Activated naive CD8-positive, alpha-beta T cell treated with anti-CD3 and anti-CD28 coated beads for 36 hours (primary cell): ENCODE data around the gene LPCAT2. TPM values are rescaled to one million over a fixed set of nuclear protein-coding genes. Genes with fewer than 3 reads are reported as not detected.

Source experiments
- DNase-seq: peaks from one replicate; pipeline ENCODE4 v3.0.0; 2021
- H3K27ac Mint-ChIP-seq: one replicate; pipeline ENCODE4 v1.8.0; 2022; ENCODE audit warnings: mild to moderate bottlenecking, moderate library complexity, mixed read lengths
- H3K27me3 Mint-ChIP-seq: one replicate; pipeline ENCODE4 v1.8.0; 2022; ENCODE audit warnings: mild to moderate bottlenecking, mixed read lengths
- H3K36me3 Mint-ChIP-seq: one replicate; pipeline ENCODE4 v1.8.0; 2021; ENCODE audit warnings: mild to moderate bottlenecking, mixed read lengths
- H3K4me1 Mint-ChIP-seq: one replicate; pipeline ENCODE4 v1.8.0; 2021; ENCODE audit warnings: mixed read lengths
- H3K4me3 Mint-ChIP-seq: one replicate; pipeline ENCODE4 v1.8.0; 2022; ENCODE audit warnings: mild to moderate bottlenecking, moderate library complexity, mixed read lengths
- H3K9me3 Mint-ChIP-seq: one replicate; pipeline ENCODE4 v1.8.0; 2022; ENCODE audit warnings: mixed read lengths
- total RNA-seq, 2 experiments: library from RNA; stranded (reverse); gene quantifications; one replicate each; pipeline ENCODE4 v1.2.3, GENCODE V29; 2021

Gene LPCAT2
- total RNA-seq, 2 experiments from 2014 or later: 0.08 to 0.29 TPM

GRCh38 chr16:55622272-55622671, 113.4 kb downstream of the LPCAT2 start:
- Mint-ChIP-seq H3K27ac (no peak overlapping the region), H3K4me3 (no peak overlapping the region), H3K27me3 (peaks cover 3% of the 10 kb centered on the region), H3K36me3 (no peaks in the 10 kb centered on the region), H3K9me3 (peaks cover 3% of the 10 kb centered on the region), H3K4me1 (no peaks in the 10 kb centered on the region)
- DNase-seq: no peak

DNA sequence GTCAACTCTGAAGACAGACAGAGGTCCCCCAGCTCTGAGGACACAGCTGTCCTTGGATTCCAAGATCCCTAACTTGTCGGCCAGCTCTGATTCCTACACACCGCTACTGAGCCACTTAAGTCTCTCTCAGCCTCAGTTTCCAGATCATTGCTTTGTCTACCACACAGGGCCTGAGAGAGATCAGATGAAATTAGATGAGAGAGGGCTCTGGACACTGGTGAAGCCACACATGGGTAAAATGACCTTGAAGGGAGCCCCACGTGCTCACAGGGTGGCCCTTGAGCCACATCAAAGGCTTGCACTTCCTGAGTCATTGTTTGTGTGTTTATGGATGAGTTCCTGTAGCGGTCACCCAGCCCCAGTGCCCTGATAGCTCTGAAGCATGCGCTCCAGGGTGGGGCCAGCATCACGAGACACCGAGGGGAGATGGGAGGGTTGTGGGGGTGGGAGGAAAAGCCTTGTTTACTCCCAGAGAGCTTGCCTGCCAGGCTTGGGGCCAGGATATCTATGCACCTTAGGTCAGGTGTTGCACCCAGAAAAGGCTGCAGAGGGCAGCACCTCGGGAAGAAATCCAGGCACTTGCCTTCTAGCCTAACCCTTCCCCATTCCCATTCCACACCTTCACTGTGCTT, 114.2 kb downstream of the LPCAT2 start:
- H3K36me3 Mint-ChIP-seq: no peaks in the 10 kb centered on the region
- H3K27me3 Mint-ChIP-seq: peaks cover 3% of the 10 kb centered on the region
- no peaks in the 10 kb centered on the region for H3K4me1 Mint-ChIP-seq
- peaks cover 3% of the 10 kb centered on the region for H3K9me3 Mint-ChIP-seq
- no peak overlapping the region for H3K4me3 Mint-ChIP-seq
- no peak for DNase-seq
- no peak overlapping the region for H3K27ac Mint-ChIP-seq

GRCh38 chr16:55623640-55624039, 114.8 kb downstream of the LPCAT2 start:
- peaks cover 3% of the 10 kb centered on the region for H3K27me3 Mint-ChIP-seq
- H3K4me3 Mint-ChIP-seq: no peak overlapping the region
- H3K27ac Mint-ChIP-seq: no peak overlapping the region
- peaks cover 3% of the 10 kb centered on the region for H3K9me3 Mint-ChIP-seq
- DNase-seq: no peak
- H3K36me3 Mint-ChIP-seq: no peaks in the 10 kb centered on the region
- no peaks in the 10 kb centered on the region for H3K4me1 Mint-ChIP-seq

DNA sequence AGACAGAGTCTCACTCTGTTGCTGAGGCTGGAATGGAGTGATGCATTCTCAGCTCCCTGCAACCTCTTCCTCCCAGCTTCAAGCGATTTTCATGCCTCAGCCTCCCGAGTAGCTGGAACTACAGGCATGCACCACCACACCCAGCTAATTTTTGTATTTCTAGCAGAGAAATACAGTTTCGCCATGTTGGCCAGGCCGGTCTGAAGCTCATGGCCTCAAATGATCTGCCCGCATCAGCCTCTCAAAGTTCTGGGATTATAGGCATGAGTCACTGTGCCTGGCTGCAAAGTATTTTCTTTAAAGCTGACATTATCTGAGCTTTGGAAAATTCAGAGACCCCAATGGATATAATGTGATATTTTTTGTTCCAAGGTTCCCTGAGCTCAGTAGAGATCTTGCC, 115.8 kb downstream of the LPCAT2 start:
- no peak for DNase-seq
- H3K4me3 Mint-ChIP-seq: no peak overlapping the region
- no peak overlapping the region for H3K27ac Mint-ChIP-seq
- H3K27me3 Mint-ChIP-seq: peaks cover 3% of the 10 kb centered on the region
- H3K36me3 Mint-ChIP-seq: no peaks in the 10 kb centered on the region
- no peaks in the 10 kb centered on the region for H3K4me1 Mint-ChIP-seq
- H3K9me3 Mint-ChIP-seq: peaks cover 3% of the 10 kb centered on the region

GRCh38 chr16:55625843-55626242, 117.0 kb downstream of the LPCAT2 start:
- H3K27me3 Mint-ChIP-seq: peaks cover 6% of the 10 kb centered on the region
- no peaks in the 10 kb centered on the region for H3K9me3 Mint-ChIP-seq
- no peak overlapping the region for H3K4me3 Mint-ChIP-seq
- H3K27ac Mint-ChIP-seq: no peak overlapping the region
- H3K4me1 Mint-ChIP-seq: no peaks in the 10 kb centered on the region
- H3K36me3 Mint-ChIP-seq: no peaks in the 10 kb centered on the region
- no peak for DNase-seq

GRCh38 chr16:55628306-55628968, 119.6 kb downstream of the LPCAT2 start:
- Mint-ChIP-seq H3K27me3 (peaks cover 11% of the 10 kb centered on the region), H3K9me3 (peaks cover 3% of the 10 kb centered on the region), H3K4me1 (no peaks in the 10 kb centered on the region), H3K36me3 (no peaks in the 10 kb centered on the region), H3K27ac (no peak overlapping the region), H3K4me3 (no peak overlapping the region)
- no peak for DNase-seq

DNA sequence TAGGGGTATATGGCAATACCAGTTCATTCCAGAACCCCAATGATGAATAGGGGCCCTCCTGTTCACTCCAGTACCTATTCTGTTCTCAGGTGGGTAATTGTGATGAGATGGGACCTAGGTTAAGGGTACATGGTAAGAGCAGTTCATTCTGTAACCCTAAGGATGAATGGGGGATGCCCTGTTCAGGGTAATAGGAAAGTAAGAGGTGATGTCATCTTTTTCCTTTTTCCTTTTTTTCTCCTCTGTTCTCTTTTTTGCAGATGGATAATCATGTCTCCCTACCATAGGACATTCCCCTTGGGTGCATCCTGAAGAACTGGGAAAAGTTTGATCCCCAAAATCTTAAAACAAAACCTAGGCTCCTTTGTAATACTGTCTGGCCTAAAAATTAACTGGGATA, 121.9 kb downstream of the LPCAT2 start:
- no peak for DNase-seq
- no peaks in the 10 kb centered on the region for H3K36me3 Mint-ChIP-seq
- no peaks in the 10 kb centered on the region for H3K4me1 Mint-ChIP-seq
- H3K27ac Mint-ChIP-seq: no peak overlapping the region
- H3K27me3 Mint-ChIP-seq: peaks cover 14% of the 10 kb centered on the region
- no peak overlapping the region for H3K4me3 Mint-ChIP-seq
- H3K9me3 Mint-ChIP-seq: peaks cover 3% of the 10 kb centered on the region

DNA sequence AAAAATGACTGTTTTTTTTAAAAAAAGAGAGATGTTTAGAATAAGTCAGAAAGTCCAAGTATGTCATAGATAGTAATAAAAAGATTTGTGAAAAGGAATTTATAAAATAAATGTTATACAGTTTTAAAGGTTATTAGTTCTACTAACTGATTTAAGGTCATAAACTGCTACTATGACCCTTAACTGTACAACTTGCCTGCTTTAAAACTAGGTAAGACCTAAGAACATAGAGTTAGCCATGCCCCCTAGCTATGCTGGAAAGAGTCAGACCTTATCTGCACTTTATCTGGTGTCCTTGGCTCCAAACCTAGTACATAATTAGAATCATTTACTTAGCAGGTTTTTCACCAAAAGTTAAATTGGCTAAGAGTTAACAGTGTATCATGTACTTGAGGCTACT, 123.4 kb downstream of the LPCAT2 start:
- Mint-ChIP-seq H3K4me3 (no peak overlapping the region), H3K27me3 (peaks cover 14% of the 10 kb centered on the region), H3K27ac (no peak overlapping the region), H3K4me1 (no peaks in the 10 kb centered on the region), H3K36me3 (no peaks in the 10 kb centered on the region), H3K9me3 (peaks cover 3% of the 10 kb centered on the region)
- DNase-seq: no peak

- Mint-ChIP-seq H3K27ac (no peak overlapping the region), H3K4me3 (no peak overlapping the region), H3K9me3 (peaks cover 3% of the 10 kb centered on the region), H3K27me3 (peaks cover 17% of the 10 kb centered on the region), H3K4me1 (no peaks in the 10 kb centered on the region), H3K36me3 (no peaks in the 10 kb centered on the region)
- DNase-seq: no peak
Observed at GRCh38 chr16:55634193-55634592, 125.3 kb downstream of the LPCAT2 start.

Other genes with a start within 250 kb of the LPCAT2 start
- not detected for gene IRX6, start 184.9 kb upstream of the LPCAT2 start, total RNA-seq
- not detected for gene MMP2, start 29.9 kb upstream of the LPCAT2 start, total RNA-seq
- gene CAPNS2, start 57.6 kb downstream of the LPCAT2 start, total RNA-seq: not detected
- not detected for gene SLC6A2, start 146.9 kb downstream of the LPCAT2 start, total RNA-seq